Measurements from ENCODE around the gene PACC1.

- TF ChIP-seq CTCF (IDR thresholded peaks at IDR 0.05; ENCODE audit: poor library complexity) (no peak), EZH2 (IDR thresholded peaks at IDR 0.05; ENCODE audit: borderline replicate concordance) (no peak)
Measured at GRCh38 chr1:212432272-212432660, 17.6 kb upstream of the PACC1 start.
